HepG2 (cell line): Measurements from ENCODE around the gene ZFAND2A. TPM values are rescaled to one million over a fixed set of nuclear protein-coding genes. Genes with fewer than 3 reads are reported as not detected.

ENCODE experiments used
- FOXO4 ChIP-seq: sonication (generic); formaldehyde crosslinking; conservative IDR thresholded peaks from 2 replicates; pipeline ENCODE4 v1.8.1; 2023; ENCODE audit warnings: missing genetic modification reagents
- ZBTB4 ChIP-seq: sonication (generic); formaldehyde crosslinking; IDR thresholded peaks from 2 replicates; pipeline ENCODE4 v1.4.0; 2020; ENCODE audit warnings: missing genetic modification reagents, mild to moderate bottlenecking, borderline replicate concordance
- ZNF335 ChIP-seq: sonication (generic); formaldehyde crosslinking; IDR thresholded peaks from 2 replicates; pipeline ENCODE4 v1.4.0; 2020; ENCODE audit warnings: missing genetic modification reagents
- ZNF414 ChIP-seq: sonication (generic); formaldehyde crosslinking; IDR thresholded peaks from 2 replicates; pipeline ENCODE4 v1.5.0; 2020; ENCODE audit warnings: missing genetic modification reagents
- ZNF468 ChIP-seq: sonication (generic); formaldehyde crosslinking; IDR thresholded peaks from 2 replicates; pipeline ENCODE4 v1.8.0; 2022; ENCODE audit warnings: mild to moderate bottlenecking, moderate library complexity, missing genetic modification reagents
- ZNF816 ChIP-seq: sonication (generic); formaldehyde crosslinking; IDR thresholded peaks from 2 replicates; pipeline ENCODE4 v1.8.0; 2022; ENCODE audit warnings: missing genetic modification reagents, mild to moderate bottlenecking, borderline replicate concordance
- ZSCAN9 ChIP-seq: IDR thresholded peaks from 2 replicates; pipeline ENCODE4 v1.6.1; 2016; ENCODE audit warnings: borderline replicate concordance
- polyA plus RNA-seq, 8 experiments: library from polyadenylated mRNA; depleted of rRNA in 3 of 8; stranded (reverse) in 7 of 8; unstranded in 1 of 8; fragments of >200 nt; fragmentation: Illumina TruSeq in 4 of 8; extraction: Trizol in 4 of 8; gene quantifications; 2 replicates each; pipeline versions ENCODE4 v1.2.1 to v1.2.3, GENCODE V29; 2011 to 2016; ENCODE audit warnings: low read depth in 4 of 8, missing spikeins in 1 of 8, mixed read lengths in 1 of 8; ENCODE audit not compliant: insufficient read depth in 1 of 8
- total RNA-seq, 5 experiments: library from RNA; depleted of rRNA; stranded (reverse); fragments of >200 nt; fragmentation: Illumina TruSeq; extraction: Trizol; gene quantifications; 2 replicates each; pipeline ENCODE4 v1.2.3, GENCODE V29; 2016; ENCODE audit warnings: low read depth in 1 of 5
- TF ChIP-seq, protein P1 (sequence below): sonication (generic); formaldehyde crosslinking; IDR thresholded peaks from 2 replicates; pipeline ENCODE4 v1.9.0; 2021; ENCODE audit warnings: mild to moderate bottlenecking, missing genetic modification reagents
- TF ChIP-seq, protein P2 (sequence below): sonication (generic); formaldehyde crosslinking; IDR thresholded peaks from 2 replicates; pipeline ENCODE4 v1.4.0; 2020; ENCODE audit warnings: missing genetic modification reagents, borderline replicate concordance

The ZFAND2A gene
- total and polyA plus RNA-seq, 2 of the 13 experiments (the other 11 are each of a cell fraction or from before 2014, with no cell fraction given), result 140 to 153 TPM

DNA sequence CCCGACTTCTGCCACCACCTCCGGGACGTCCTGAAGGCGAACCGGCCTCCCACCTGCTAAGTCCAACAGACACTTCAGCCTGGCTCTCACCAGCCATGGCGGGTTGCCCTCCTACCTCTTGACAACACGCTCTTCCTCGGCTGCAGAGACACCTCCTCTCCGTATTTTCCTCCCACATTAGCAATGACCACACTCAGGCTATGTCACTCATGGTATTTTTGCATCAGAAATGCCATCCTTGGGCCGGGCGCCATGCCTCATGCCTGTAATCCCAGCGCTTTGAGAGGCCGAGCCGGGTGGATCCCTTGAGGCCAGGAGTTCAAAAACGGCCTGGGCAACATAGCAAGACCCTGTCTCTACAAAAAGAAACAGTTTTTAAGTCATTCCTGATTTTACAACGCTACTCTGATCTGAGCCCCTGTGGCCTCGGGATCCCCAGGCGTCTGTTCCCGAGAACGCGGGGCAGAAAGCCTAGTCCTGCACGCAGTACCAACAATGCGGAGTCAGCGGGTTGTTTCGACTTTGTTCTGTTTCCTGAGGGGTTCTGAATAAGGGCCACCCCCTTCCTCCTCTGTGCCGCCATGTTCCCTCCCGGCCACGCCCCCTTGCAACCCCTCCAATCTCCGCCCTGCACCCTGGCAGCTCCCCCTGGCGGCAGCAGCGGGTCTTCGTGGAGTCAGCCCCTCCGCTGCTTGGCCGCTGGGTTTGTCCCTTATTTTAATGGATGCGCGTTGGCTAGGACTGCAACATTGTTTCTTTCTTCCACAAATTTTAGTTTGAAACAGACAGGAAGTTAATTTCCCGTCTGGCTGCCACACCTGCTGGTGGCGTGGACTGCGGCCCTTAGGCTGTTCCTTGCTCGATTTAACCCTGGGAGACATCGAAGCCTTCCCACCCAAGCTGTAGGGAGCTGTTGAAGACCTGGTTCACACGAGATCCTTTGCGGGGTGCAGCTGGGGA, 9.7 kb upstream of the ZFAND2A start (continued):
- peak; percentile 58; the same call in 1 of the 2 replicates for TF ChIP-seq ZBTB4 (CRISPR knock-in tag)
- TF ChIP-seq ZNF816 (CRISPR knock-in tag), result peak; percentile 28; the same call in 1 of the 2 replicates
- TF ChIP-seq FOXO4 (CRISPR knock-in tag), result no peak
- TF ChIP-seq, protein P1, sequence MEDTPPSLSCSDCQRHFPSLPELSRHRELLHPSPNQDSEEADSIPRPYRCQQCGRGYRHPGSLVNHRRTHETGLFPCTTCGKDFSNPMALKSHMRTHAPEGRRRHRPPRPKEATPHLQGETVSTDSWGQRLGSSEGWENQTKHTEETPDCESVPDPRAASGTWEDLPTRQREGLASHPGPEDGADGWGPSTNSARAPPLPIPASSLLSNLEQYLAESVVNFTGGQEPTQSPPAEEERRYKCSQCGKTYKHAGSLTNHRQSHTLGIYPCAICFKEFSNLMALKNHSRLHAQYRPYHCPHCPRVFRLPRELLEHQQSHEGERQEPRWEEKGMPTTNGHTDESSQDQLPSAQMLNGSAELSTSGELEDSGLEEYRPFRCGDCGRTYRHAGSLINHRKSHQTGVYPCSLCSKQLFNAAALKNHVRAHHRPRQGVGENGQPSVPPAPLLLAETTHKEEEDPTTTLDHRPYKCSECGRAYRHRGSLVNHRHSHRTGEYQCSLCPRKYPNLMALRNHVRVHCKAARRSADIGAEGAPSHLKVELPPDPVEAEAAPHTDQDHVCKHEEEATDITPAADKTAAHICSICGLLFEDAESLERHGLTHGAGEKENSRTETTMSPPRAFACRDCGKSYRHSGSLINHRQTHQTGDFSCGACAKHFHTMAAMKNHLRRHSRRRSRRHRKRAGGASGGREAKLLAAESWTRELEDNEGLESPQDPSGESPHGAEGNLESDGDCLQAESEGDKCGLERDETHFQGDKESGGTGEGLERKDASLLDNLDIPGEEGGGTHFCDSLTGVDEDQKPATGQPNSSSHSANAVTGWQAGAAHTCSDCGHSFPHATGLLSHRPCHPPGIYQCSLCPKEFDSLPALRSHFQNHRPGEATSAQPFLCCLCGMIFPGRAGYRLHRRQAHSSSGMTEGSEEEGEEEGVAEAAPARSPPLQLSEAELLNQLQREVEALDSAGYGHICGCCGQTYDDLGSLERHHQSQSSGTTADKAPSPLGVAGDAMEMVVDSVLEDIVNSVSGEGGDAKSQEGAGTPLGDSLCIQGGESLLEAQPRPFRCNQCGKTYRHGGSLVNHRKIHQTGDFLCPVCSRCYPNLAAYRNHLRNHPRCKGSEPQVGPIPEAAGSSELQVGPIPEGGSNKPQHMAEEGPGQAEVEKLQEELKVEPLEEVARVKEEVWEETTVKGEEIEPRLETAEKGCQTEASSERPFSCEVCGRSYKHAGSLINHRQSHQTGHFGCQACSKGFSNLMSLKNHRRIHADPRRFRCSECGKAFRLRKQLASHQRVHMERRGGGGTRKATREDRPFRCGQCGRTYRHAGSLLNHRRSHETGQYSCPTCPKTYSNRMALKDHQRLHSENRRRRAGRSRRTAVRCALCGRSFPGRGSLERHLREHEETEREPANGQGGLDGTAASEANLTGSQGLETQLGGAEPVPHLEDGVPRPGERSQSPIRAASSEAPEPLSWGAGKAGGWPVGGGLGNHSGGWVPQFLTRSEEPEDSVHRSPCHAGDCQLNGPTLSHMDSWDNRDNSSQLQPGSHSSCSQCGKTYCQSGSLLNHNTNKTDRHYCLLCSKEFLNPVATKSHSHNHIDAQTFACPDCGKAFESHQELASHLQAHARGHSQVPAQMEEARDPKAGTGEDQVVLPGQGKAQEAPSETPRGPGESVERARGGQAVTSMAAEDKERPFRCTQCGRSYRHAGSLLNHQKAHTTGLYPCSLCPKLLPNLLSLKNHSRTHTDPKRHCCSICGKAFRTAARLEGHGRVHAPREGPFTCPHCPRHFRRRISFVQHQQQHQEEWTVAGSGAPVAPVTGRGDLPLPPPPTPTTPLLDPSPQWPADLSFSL (CRISPR knock-in tag), result no peak
- TF ChIP-seq ZNF335 (CRISPR knock-in tag), result peak; percentile 68; the same call in 1 of the 2 replicates
- TF ChIP-seq ZSCAN9 (CRISPR knock-in tag), result peak; percentile 83
- no peak for TF ChIP-seq ZNF468 (CRISPR knock-in tag)
- TF ChIP-seq, protein P2, sequence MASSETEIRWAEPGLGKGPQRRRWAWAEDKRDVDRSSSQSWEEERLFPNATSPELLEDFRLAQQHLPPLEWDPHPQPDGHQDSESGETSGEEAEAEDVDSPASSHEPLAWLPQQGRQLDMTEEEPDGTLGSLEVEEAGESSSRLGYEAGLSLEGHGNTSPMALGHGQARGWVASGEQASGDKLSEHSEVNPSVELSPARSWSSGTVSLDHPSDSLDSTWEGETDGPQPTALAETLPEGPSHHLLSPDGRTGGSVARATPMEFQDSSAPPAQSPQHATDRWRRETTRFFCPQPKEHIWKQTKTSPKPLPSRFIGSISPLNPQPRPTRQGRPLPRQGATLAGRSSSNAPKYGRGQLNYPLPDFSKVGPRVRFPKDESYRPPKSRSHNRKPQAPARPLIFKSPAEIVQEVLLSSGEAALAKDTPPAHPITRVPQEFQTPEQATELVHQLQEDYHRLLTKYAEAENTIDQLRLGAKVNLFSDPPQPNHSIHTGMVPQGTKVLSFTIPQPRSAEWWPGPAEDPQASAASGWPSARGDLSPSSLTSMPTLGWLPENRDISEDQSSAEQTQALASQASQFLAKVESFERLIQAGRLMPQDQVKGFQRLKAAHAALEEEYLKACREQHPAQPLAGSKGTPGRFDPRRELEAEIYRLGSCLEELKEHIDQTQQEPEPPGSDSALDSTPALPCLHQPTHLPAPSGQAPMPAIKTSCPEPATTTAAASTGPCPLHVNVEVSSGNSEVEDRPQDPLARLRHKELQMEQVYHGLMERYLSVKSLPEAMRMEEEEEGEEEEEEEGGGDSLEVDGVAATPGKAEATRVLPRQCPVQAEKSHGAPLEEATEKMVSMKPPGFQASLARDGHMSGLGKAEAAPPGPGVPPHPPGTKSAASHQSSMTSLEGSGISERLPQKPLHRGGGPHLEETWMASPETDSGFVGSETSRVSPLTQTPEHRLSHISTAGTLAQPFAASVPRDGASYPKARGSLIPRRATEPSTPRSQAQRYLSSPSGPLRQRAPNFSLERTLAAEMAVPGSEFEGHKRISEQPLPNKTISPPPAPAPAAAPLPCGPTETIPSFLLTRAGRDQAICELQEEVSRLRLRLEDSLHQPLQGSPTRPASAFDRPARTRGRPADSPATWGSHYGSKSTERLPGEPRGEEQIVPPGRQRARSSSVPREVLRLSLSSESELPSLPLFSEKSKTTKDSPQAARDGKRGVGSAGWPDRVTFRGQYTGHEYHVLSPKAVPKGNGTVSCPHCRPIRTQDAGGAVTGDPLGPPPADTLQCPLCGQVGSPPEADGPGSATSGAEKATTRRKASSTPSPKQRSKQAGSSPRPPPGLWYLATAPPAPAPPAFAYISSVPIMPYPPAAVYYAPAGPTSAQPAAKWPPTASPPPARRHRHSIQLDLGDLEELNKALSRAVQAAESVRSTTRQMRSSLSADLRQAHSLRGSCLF (CRISPR knock-in tag), result 0 out of 2 replicates have a peak, but pooled peaks have one; percentile 41
- no peak for TF ChIP-seq ZNF414 (CRISPR knock-in tag)
